ENCODE measurements around the gene KCNJ12.
"Not testable (repeated sequence)": the region's sequence is repeated elsewhere in the genome, so short reads cannot be mapped to it uniquely, and the experiment has no call there.

The KCNJ12 gene

DNA sequence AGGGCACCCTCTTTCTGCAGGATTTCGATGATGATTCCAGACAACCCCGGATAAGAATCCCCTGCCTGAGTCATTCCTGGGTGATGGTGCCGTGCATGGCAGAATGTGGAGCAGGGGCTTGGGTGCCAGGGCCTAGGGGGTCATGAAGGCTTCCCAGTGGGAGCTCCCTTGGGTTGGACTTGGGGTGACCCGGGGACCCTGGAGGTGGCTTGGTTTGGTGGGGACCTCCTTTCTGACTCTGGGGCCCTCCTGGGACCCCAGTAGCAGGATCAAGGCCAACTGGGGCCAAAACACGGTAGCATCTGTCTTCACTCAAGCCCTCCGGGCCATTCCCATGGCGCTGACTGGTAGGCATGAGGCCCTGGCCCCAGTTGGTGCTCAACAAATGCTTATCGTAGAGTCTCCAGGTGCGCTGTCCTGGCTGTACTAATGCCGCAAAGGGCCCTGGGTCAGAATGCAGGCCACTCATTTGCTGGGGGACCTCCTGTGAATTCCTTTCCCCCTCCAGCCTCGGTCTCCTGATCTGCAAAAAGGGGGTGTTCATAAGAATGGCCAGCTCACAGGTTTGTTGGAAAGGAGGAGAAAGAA is 44.4 kb downstream of the KCNJ12 start:
- DNase-seq = not testable (repeated sequence)

GRCh38 chr17:21421421-21422310 is 45.5 kb downstream of the KCNJ12 start:
- DNase-seq = not testable (repeated sequence)

GRCh38 chr17:21422311-21423189 is 46.4 kb downstream of the KCNJ12 start:
- DNase-seq = not testable (repeated sequence)

GRCh38 chr17:21423190-21423493 is 47.0 kb downstream of the KCNJ12 start:
- not testable (repeated sequence) for DNase-seq

DNA sequence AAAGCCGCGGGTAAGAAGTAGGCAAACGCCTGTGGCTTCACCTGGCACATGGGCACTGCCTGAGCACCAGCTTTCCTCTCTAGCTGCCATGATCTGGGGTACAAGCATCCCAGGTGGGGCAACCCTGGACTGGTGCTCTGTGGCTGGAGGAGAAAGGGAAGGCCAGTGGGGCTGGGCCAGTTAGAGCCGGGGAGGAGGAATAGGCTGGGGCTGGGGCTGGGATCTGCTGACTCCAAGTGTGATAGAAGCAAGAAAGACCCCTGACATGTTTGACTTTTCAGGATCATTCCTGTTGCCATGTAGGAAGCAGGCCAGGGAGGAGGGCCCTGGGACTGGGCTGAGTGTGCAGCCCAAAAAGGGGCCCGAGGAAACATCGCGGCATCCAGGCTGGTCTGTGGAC is 48.5 kb downstream of the KCNJ12 start:
- not testable (repeated sequence) for DNase-seq

DNA sequence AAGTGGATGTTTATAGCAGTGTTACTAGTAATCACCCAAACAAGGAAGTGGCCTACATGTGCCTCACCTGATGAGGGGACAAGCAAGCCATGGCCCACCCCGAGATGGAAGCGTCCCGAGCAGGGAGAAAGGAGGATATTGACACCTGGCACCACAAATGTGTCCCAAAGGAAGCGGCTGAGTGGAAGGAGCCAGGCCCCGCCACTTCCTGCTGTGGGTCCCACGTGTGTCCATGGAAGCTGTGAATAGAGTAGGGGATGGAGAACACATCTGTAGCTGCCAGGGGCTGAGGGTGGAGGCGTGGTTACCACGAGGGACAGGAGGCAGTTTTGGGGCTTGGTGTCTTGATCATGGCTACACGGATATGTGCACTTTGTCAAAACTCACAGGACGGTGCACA is 49.2 kb downstream of the KCNJ12 start:
- DNase-seq = no peak

- DNase-seq = no peak
Measured at GRCh38 chr17:21425736-21426135, 49.6 kb downstream of the KCNJ12 start.

- DNase-seq = not testable (repeated sequence)
Measured at GRCh38 chr17:21426246-21426645, 50.1 kb downstream of the KCNJ12 start.

- not testable (repeated sequence) for DNase-seq
Measured at GRCh38 chr17:21426876-21427275, 50.7 kb downstream of the KCNJ12 start.

DNA sequence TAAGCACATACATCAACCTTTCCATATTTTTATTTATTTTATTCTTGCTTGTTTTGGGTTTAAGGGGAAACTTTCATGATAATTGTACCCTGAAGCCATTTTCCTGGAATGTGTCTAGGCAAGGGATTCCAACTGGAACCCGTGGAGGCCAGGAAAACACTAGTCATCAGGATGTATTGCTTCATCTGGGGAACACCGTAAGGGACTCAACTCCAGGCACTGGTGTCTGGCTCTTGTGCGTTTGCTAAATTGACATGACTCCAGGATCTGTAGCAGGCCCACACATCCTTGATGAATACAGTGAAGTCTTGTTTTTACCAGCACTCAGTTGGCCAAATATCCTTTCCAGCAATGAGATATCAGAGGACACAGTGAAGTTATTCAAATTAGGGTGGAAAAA is 51.6 kb downstream of the KCNJ12 start:
- not testable (repeated sequence) for DNase-seq

GRCh38 chr17:21428752-21429424 is 52.7 kb downstream of the KCNJ12 start:
- DNase-seq = not testable (repeated sequence)

DNA sequence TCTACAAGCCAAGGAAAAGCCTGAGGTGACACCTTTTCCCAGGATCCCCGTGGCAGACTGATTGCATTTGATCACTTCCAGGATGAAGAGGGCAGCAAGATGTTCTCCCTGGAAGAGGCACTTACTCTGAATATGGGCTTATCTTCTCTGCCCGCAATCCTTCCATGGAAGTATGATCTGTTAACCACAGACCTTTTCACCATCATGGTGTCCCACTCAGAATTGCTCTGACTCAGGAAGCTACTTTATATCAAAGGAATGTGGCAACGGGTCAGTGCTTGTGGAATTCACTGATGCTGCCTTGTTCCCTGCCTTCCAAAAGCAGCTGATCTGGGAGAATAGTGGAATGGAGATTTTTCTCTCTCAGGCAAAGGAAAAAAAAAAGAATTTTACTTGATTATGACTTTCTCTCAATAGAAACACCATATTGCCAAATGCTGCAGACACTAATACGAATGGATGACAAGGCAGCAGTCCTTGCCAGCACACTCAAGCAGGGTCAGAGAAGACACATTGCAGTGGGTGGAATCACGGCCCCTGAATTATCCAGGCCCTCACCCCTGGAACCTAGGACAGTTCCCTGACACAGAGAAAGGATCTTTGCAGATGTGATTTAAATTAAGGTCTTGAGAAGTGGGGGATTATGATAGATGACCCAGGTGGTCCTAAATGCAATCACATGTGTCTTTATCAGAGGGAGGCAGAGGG is 53.9 kb downstream of the KCNJ12 start:
- DNase-seq = not testable (repeated sequence)

DNA sequence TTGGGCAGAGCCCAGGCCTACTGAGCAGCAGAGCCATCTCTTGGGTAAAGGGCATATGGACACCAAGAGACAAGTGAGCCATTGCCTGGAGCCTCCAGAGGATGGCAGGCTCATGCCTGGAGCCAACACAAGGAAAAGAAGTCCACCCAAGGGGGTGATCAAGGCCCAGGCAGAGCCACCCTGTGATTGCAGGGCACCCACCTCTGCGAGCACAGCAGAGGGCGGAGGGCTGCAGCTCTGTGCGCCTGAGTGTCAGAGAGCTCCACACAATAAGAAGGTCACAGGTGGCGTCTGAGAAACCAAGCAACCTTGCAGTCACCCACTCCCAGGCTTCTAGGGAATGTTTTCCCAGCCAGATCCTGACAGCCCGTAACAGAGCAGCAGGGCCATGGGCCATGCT is 57.8 kb downstream of the KCNJ12 start:
- DNase-seq = not testable (repeated sequence)

- not testable (repeated sequence) for DNase-seq
Measured at GRCh38 chr17:21434976-21435375, 58.8 kb downstream of the KCNJ12 start.

GRCh38 chr17:21436481-21436880 is 60.3 kb downstream of the KCNJ12 start:
- not testable (repeated sequence) for DNase-seq

- DNase-seq = not testable (repeated sequence)
Measured at GRCh38 chr17:21436883-21437836, 61.0 kb downstream of the KCNJ12 start.

DNA sequence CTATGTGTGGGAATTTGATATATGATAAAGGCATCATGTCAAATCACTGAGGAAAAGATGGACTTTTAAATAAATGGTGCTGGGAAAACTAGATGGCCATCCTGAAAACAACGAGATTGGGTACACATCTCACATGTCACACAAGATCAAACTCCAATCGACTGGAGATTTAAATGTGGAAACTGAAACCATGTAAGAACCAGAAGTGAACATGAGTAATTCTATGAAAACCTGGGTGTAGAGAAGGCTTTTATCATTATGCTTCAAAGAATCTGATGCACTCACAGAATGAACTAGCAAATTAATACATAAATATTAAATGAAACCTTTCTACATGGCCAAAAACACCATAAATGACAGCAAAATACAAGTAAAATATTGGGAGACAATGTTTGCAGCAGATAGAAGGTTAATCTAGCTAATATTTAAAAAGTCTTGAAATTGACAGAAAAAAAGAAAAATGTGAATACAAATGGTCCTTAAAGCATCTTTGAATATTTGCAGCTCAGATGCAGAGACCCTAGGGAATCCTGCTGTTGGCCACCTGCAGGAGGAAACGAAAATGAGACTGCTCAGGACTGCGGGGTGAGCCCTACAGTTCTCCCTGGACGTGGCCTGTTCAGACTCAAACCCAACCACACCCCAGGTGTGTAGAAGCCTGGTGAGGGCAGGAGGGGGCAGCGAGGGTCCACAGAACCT is 62.3 kb downstream of the KCNJ12 start:
- not testable (repeated sequence) for DNase-seq

- not testable (repeated sequence) for DNase-seq
Measured at GRCh38 chr17:21439015-21439336, 62.8 kb downstream of the KCNJ12 start.

Data from anterior cingulate cortex (tissue), 58 donors.